Stimulated activated CD4-positive, alpha-beta T cell treated with anti-CD3 and anti-CD28 coated beads, Interleukin-4, amount 100 ng/mL, for 4 hours (primary cell): ENCODE measurements around the gene CACNA1A.

Source experiments
- DNase-seq, 2 experiments: peaks; one replicate each; pipeline ENCODE4 v3.0.0-alpha.2; 2020

Gene CACNA1A

GRCh38 chr19:13356686-13357280 is 149.5 kb downstream of the CACNA1A start:
- no peak for DNase-seq

GRCh38 chr19:13356185-13356584 is 150.1 kb downstream of the CACNA1A start:
- DNase-seq: no peak

- DNase-seq: no peak
Observed at GRCh38 chr19:13355356-13355755, 150.9 kb downstream of the CACNA1A start.

- DNase-seq: no peak
Observed at GRCh38 chr19:13353625-13354024, 152.7 kb downstream of the CACNA1A start.

GRCh38 chr19:13350759-13351158 is 155.5 kb downstream of the CACNA1A start:
- no peak for DNase-seq

- no peak for DNase-seq
Observed at GRCh38 chr19:13350072-13350471, 156.2 kb downstream of the CACNA1A start.

GRCh38 chr19:13347367-13347766 is 158.9 kb downstream of the CACNA1A start:
- DNase-seq: no peak

- no peak for DNase-seq
Observed at GRCh38 chr19:13343514-13343913, 162.8 kb downstream of the CACNA1A start.

- no peak for DNase-seq
Observed at GRCh38 chr19:13342672-13343071, 163.6 kb downstream of the CACNA1A start.

- DNase-seq: no peak
Observed at GRCh38 chr19:13339869-13340268, 166.4 kb downstream of the CACNA1A start.

- no peak for DNase-seq
Observed at GRCh38 chr19:13337181-13337580, 169.1 kb downstream of the CACNA1A start.

GRCh38 chr19:13334801-13335481 is 171.3 kb downstream of the CACNA1A start:
- no peak for DNase-seq

GRCh38 chr19:13330285-13330684 is 176.0 kb downstream of the CACNA1A start:
- DNase-seq: no peak

GRCh38 chr19:13329766-13330165 is 176.5 kb downstream of the CACNA1A start:
- DNase-seq: no peak

- no peak for DNase-seq
Observed at GRCh38 chr19:13328241-13328640, 178.0 kb downstream of the CACNA1A start.

GRCh38 chr19:13319526-13319925 is 186.8 kb downstream of the CACNA1A start:
- no peak for DNase-seq

- no peak for DNase-seq
Observed at GRCh38 chr19:13318190-13318589, 188.1 kb downstream of the CACNA1A start.

- no peak for DNase-seq
Observed at GRCh38 chr19:13315495-13315894, 190.8 kb downstream of the CACNA1A start.

- DNase-seq: no peak
Observed at GRCh38 chr19:13314761-13315160, 191.5 kb downstream of the CACNA1A start.

- no peak for DNase-seq
Observed at GRCh38 chr19:13313875-13314274, 192.4 kb downstream of the CACNA1A start.

GRCh38 chr19:13309864-13310263 is 196.4 kb downstream of the CACNA1A start:
- DNase-seq: no peak

- no peak for DNase-seq
Observed at GRCh38 chr19:13303381-13304129, 202.7 kb downstream of the CACNA1A start.

- DNase-seq: no peak
Observed at GRCh38 chr19:13302526-13303270, 203.6 kb downstream of the CACNA1A start.
